ENCODE results near the gene C15orf62.
A peak's percentile ranks its signal among the peaks of the same experiment; 100 is the strongest.

Gene C15orf62

GRCh38 chr15:40769274-40770146 is at the start of gene C15orf62:
Gene C15orf62, plus strand, starts transcription at chr15:40769980. Its CDS starts 516 bp downstream, at chr15:40770496.
- DNase-seq: peak; percentile 63

GRCh38 chr15:40721701-40722100 is 48.1 kb upstream of the C15orf62 start:
- no peak for DNase-seq

GRCh38 chr15:40722354-40722753 is 47.4 kb upstream of the C15orf62 start:
- no peak for DNase-seq

- no peak for DNase-seq
Observed at GRCh38 chr15:40722934-40723333, 46.8 kb upstream of the C15orf62 start.

- no peak for DNase-seq
Observed at GRCh38 chr15:40723919-40724318, 45.9 kb upstream of the C15orf62 start.

GRCh38 chr15:40731034-40731433 is 38.7 kb upstream of the C15orf62 start:
- DNase-seq: no peak

GRCh38 chr15:40736575-40736974 is 33.2 kb upstream of the C15orf62 start:
- no peak for DNase-seq

GRCh38 chr15:40737048-40737447 is 32.7 kb upstream of the C15orf62 start:
- DNase-seq: no peak

- no peak for DNase-seq
Observed at GRCh38 chr15:40739047-40739446, 30.7 kb upstream of the C15orf62 start.

- no peak for DNase-seq
Observed at GRCh38 chr15:40739854-40740253, 29.9 kb upstream of the C15orf62 start.

- peak; percentile 45 for DNase-seq
Observed at GRCh38 chr15:40743485-40743901, 26.3 kb upstream of the C15orf62 start.

GRCh38 chr15:40743921-40744814 is 25.6 kb upstream of the C15orf62 start:
- DNase-seq: peak; percentile 52

GRCh38 chr15:40744815-40745152 is 25.0 kb upstream of the C15orf62 start:
- DNase-seq: no peak

GRCh38 chr15:40746916-40747418 is 22.8 kb upstream of the C15orf62 start:
- peak; percentile 45 for DNase-seq

GRCh38 chr15:40747685-40748631 is 21.8 kb upstream of the C15orf62 start:
- DNase-seq: peak; percentile 81

- DNase-seq: no peak
Observed at GRCh38 chr15:40749151-40749630, 20.6 kb upstream of the C15orf62 start.

- no peak for DNase-seq
Observed at GRCh38 chr15:40750885-40751284, 18.9 kb upstream of the C15orf62 start.

GRCh38 chr15:40751745-40752144 is 18.0 kb upstream of the C15orf62 start:
- no peak for DNase-seq

GRCh38 chr15:40754574-40754882 is 15.3 kb upstream of the C15orf62 start:
- DNase-seq: peak; percentile 17

- DNase-seq: peak; percentile 94
Observed at GRCh38 chr15:40754883-40755811, 14.6 kb upstream of the C15orf62 start, which contains the start of gene RMDN3. Gene RMDN3, minus strand, starts transcription at chr15:40755254. Its CDS starts 471 bp downstream, at chr15:40754783.

GRCh38 chr15:40755812-40756208 is 14.0 kb upstream of the C15orf62 start:
- DNase-seq: peak; percentile 71

All from hematopoietic multipotent progenitor cell treated with erythropoietin and hydrocortisone succinate and interleukin-3 and kit ligand, for 8 days (in vitro differentiated cells).